ENCODE data around the gene MEG3. TPM values are rescaled to one million over a fixed set of nuclear protein-coding genes. Genes with fewer than 3 reads are reported as not detected.

MEG3 gene
- total RNA-seq, 4 donors from 2014 or later: 1.2 to 18.9 (median 3.5) TPM

DNA sequence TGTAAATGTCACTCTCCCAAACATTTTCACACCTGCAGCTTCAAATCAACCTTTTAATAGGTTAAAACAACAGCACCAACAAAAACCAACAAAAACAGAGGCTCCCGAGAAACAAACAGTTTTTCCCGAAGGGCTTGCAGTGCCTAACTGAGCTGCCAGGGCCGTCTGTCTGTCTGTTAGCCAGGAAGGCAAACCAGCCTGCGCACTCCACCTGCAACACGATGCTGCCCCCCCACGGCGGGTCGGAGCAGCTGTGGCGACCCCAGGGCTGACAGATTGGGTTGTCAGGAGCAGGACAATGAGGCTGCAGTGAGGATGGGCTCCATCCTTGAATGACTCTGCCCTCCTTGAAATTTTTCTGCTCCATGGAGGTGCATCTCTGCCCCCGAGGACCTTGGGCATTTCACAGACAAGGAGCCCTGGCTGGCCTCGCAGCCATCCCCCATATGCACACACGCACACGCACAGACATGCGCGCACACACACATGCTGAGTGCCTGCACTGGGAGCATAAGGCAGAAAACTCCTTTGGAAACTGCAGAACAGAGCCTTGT, 75.0 kb downstream of the MEG3 start:
- TF ChIP-seq POLR2A (IDR thresholded peaks at IDR 0.05): no peak
- TF ChIP-seq, protein P1, sequence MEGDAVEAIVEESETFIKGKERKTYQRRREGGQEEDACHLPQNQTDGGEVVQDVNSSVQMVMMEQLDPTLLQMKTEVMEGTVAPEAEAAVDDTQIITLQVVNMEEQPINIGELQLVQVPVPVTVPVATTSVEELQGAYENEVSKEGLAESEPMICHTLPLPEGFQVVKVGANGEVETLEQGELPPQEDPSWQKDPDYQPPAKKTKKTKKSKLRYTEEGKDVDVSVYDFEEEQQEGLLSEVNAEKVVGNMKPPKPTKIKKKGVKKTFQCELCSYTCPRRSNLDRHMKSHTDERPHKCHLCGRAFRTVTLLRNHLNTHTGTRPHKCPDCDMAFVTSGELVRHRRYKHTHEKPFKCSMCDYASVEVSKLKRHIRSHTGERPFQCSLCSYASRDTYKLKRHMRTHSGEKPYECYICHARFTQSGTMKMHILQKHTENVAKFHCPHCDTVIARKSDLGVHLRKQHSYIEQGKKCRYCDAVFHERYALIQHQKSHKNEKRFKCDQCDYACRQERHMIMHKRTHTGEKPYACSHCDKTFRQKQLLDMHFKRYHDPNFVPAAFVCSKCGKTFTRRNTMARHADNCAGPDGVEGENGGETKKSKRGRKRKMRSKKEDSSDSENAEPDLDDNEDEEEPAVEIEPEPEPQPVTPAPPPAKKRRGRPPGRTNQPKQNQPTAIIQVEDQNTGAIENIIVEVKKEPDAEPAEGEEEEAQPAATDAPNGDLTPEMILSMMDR (IDR thresholded peaks at IDR 0.05): peak in 1 of 6 experiments; percentile 36
- no peaks in the 10 kb centered on the region for H3K36me3 ChIP-seq
- WGBS, 2 donors: 36 to 70% methylated on average over 10 to 12 of the region's 15 CpGs
- intact Hi-C loops (cut with DNase I): no loop called here
- peak overlapping the region in 1 of 4 donors; percentile 2 for H3K4me3 ChIP-seq
- H3K9me3 ChIP-seq: no peaks in the 10 kb centered on the region
- peaks cover 0 to 19% (median 0%) of the 10 kb centered on the region in 3 donors for H3K4me1 ChIP-seq
- H3K27me3 ChIP-seq: peaks cover 0 to 92% (median 0%) of the 10 kb centered on the region in 4 donors
- DNase-seq: no peak
- H3K27ac ChIP-seq: no peak overlapping the region

DNA sequence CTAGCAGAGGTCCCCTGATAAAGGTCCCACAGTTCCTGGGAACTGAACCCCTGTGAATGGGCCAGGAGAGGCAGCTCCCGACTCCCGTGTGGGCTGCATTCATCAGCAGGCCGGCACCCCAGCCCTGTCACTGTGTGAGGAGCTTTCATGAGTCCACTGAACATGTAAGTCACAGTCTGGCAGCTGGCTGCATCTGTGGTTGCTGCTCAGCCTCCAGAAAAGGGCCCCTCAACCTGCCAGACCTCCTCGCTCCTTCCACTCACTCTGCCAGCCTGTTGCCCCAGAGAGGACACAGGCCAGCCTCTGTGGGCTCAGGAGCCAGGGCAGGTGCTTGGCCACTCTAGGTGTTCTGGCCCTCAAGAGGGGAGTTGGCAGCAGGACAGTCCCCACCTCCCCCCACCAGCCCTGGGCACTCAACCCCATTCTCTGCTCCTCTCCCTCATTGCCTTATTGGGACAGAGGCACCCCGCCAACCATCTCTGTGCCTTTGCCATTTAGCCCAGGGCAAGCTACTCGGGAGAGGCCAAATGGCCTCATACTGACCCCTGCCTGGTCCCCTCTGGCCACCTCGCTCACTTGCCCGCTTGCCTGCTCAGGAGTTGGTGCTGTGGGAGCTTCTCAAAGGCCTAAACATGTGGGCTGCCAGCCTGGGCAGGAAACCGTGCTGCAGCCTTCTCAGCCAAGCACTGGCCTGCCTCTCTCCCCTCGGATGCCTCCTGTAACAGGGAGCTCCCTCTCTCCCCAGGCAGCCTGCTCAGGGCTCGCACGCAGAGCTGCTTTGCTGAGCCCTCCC, 75.7 kb downstream of the MEG3 start:
- 58 to 59% methylated on average over 4 to 8 of the region's 12 CpGs for WGBS, 2 donors
- no peak for TF ChIP-seq POLR2A (IDR thresholded peaks at IDR 0.05)
- TF ChIP-seq, protein P1 (IDR thresholded peaks at IDR 0.05): no peak
- Histone ChIP-seq H3K27me3 (peaks cover 0 to 92% (median 0%) of the 10 kb centered on the region in 4 donors), H3K36me3 (no peaks in the 10 kb centered on the region), H3K4me1 (peaks cover 0 to 19% (median 0%) of the 10 kb centered on the region in 3 donors), H3K4me3 (no peak overlapping the region), H3K27ac (no peak overlapping the region), H3K9me3 (no peaks in the 10 kb centered on the region)
- intact Hi-C loops (cut with DNase I): no loop called here
- no peak for DNase-seq

DNA sequence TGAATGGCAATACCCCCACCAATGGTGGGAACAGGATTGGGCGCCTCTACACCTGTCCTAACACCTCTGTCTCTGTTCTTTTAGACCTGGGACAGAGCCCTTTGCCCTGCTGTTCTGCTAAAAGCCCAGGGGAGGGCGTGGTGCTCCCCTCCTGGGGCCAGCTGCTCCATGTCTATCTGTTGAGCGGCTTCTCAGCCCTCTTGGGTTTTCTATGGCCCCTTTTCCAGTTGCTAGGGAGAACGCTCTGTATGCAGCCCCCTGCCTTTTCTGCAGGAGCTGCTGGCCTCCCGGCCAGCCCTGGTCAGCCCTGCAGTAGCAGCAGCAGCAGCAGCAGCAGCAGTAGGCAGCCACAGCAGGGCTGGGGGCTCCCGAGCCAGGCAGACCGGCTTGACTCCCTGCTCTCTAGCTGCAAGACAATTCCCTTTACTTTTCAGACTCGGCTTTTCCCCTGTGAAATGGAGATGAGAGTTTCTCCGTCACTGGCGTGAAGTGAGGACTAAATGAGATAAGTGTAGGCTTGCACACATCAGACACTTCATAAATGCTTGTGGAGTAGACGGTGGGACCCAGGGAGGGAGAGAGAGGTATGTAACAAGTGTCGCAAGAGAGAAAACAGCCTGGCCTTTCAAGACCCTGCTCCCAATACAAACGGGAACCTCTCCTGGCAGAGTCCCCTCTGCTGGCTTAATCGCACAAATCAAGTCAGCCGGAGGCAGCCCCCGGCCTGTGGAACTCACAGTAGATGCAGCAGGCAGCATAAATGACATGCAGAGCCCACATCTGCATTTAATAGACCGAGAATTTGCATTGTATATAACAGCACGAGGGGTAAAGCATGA, 76.6 kb downstream of the MEG3 start:
- intact Hi-C loops (cut with DNase I): no loop called here
- WGBS, 2 donors: 76 to 87% methylated on average over 13 to 14 of the region's 18 CpGs
- H3K36me3 ChIP-seq: no peaks in the 10 kb centered on the region
- no peak for DNase-seq
- no peaks in the 10 kb centered on the region for H3K9me3 ChIP-seq
- H3K27ac ChIP-seq: no peak overlapping the region
- peaks cover 0 to 93% (median 0%) of the 10 kb centered on the region in 4 donors for H3K27me3 ChIP-seq
- no peak for TF ChIP-seq POLR2A (IDR thresholded peaks at IDR 0.05)
- TF ChIP-seq, protein P1 (IDR thresholded peaks at IDR 0.05): peak in 1 of 6 experiments; percentile 23
- no peak overlapping the region for H3K4me3 ChIP-seq
- peaks cover 0 to 19% (median 0%) of the 10 kb centered on the region in 3 donors for H3K4me1 ChIP-seq

DNA sequence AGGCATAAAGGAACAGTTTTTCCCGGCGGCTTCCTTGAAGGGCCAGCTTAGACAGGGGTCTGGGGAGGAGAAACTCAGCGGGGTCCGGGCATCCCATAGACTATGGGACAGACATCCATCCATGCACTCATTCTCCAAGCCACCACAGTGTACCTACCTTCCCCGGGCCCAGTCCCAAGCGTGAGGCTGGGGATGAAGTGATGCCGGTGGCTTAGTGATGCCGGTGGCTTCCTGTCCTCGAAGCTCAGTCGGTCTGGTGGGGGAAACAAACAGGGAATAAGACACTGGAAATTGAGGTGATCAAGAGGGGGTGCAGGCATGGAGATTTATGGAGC, 77.2 kb downstream of the MEG3 start:
- DNase-seq: no peak
- 81 to 93% methylated on average over 8 of the region's 10 CpGs for WGBS, 2 donors
- Histone ChIP-seq H3K4me3 (no peak overlapping the region), H3K36me3 (no peaks in the 10 kb centered on the region), H3K9me3 (no peaks in the 10 kb centered on the region), H3K27me3 (peaks cover 0 to 93% (median 0%) of the 10 kb centered on the region in 4 donors), H3K4me1 (peaks cover 0 to 19% (median 0%) of the 10 kb centered on the region in 3 donors), H3K27ac (no peak overlapping the region)
- TF ChIP-seq, protein P1 (IDR thresholded peaks at IDR 0.05): no peak
- TF ChIP-seq POLR2A (IDR thresholded peaks at IDR 0.05): no peak
- intact Hi-C loops (cut with DNase I): no loop called here

All from esophagus squamous epithelium (tissue), 5 donors.